ENCODE measurements around the gene MYBBP1A.

The MYBBP1A gene

DNA sequence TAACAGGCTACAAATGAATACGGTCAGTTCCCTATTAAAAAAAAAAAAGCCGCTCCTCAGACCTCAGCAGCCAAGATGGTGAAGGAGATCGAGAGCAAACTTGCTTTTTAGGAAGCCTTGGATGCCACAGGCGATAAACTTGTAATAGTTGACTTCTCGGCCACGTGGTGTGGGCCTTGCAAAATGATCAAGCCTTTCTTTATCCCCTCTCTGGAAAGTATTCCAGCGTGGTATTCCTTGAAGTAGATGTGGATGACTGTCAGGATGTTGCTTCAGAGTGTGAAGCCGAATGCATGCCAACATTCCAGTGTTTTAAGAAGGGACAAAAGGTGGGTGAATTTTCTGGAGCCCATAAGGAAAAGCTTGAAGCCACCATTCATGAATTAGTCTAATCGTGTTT, 16.9 kb upstream of the MYBBP1A start:
- DNase-seq (ENCODE audit: low read depth, low spot score), result no peak

DNA sequence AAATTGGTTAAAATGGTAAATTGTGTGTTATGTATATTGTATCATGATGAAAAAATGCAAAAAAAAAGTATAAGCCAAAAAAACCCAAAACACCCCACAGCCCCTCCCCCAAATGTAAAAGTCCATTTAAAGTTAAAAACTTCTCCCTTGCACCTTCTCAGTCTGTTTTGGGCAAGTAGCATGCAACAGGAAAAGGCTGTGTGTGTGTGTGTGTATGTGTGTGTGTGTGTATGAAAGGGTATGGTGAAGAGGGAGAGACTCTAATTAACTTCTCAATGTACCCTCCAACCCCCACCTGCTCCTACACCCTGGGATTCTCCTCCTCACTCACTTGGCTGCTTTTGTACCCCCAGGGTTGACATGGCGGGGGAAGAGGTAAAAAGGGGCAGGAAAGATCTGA, 14.4 kb upstream of the MYBBP1A start:
- DNase-seq (ENCODE audit: low read depth, low spot score), result no peak

DNA sequence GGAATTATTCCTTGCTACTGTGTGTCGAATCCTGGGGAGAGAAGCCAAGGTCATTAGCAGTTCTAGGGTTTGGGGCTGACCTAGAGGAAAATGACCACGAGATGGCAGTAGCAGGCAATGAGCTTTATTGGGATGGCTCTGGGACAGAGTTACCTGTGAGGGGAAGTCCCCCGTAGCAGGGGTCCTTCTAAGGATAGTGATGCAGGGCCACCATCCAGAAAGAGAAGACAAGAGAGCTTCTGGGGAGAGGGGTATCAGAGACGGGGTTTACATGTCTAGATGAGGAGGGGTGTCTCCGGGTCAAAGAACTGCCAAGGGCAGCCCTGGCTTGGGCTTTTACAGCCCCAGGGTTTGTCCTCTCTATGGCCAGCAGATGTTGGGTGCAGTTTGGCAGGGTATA, 11.6 kb upstream of the MYBBP1A start:
- peak; percentile 87 for DNase-seq (ENCODE audit: low read depth, low spot score)

DNA sequence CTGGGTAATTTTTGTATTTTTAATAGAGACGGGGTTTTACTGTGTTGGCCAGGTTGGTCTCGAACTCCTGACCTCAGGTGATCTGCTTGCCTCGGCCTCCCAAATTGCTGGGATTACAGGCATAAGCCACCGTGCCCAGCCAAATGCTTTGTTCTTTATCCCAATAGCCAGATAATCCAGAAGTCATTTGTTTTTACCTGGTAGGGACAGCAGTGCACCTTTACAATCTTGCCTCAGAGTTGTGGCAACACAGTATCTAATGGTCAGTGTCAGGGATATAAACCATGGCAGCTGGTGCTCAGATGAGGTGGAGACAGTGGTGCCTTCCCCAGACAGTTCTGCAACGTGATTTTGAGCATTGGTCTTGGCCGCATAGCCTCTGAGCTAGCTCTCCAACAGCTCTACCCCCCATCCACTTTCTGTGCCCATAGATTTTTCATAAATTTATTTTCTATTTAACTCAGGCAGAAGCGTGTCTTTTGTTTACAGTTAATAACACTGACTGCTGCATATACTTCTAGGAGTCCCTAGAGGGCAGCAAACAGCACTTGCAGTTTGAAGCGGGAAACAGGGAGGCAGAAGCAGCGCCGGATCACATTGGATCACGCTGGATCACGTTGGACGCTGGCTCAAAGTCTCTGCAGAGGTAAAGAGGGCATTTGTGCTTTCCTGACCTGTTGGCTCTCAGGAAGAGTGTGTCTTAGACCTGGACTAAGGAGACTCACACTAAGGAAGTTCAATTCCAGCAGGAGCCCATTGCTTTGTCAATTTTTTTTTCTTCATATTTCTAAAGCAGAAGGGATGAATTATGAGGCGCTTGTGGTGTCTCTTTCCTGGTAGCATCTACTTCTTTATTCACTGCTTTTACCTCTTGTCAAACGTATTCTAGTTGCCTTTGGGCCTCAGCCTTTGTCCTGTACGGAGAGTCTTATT, 10.3 kb upstream of the MYBBP1A start:
- DNase-seq (ENCODE audit: low read depth, low spot score), result peak; percentile 80

DNA sequence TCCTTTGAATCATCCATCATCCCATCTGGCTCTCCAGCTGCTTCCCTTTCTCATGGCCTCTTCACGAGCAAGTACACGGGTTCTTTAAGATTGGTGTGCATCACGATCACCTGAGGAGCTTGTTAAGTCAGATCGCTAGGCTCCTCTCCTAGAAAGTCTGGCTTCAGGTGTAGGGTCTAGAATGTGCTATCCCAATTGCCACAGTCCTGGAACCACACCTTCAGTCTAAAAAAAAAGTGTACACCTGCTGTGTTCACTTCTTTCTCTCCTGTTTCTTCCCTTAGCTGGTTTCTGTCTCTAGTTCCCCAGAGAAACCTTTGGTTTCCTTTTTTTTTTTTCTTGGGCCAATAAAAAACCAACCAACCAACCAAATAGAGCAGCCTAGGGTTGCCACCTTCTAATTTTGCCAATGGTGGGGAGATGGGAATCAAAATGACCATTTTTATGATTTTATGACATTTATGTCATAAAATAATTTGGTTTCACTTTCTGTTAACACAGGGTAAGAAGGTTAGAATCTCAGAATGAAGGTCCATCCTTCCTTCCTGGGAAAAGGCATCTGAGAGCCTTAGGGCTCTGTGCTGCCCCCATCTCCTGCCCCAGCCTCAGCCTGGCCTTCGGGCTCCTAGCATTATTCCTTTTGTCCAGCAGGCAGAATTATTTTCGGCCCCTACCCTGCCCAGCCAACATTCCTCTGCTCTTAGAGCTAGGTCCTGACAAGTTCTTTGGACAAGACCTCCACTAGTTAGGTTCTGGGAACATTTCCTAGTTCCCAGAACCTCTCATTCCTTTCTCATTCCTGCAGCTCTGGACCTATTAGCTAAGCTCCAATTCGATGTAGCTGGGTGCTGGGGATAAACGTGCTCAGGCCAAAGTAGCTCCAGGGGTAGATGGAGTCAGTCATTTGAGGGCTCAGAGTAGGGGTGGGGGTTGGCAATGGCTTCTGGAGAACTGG, 7.1 kb upstream of the MYBBP1A start:
- DNase-seq (ENCODE audit: low read depth, low spot score), result no peak

DNA sequence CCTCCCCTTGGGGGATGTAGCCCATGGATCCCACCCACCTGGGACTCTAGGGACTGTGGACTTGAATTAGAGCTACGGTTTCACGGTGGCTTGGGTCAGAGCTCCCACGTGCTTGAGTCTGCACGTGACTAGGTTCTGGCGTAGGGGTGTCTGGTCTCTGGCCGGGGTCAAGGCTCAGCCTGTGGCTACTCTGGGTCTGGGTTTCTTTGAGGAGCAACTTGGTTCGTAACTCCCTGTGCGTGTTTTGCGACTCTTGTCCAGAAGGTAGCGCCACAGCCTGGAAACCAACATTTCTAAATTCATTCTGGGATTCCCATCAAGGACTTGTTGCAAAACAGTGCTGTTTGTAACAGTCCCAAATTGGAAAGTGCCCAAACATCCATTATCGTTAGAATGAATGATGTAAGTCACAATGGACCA, 5.7 kb upstream of the MYBBP1A start:
- DNase-seq (ENCODE audit: low read depth, low spot score), result peak; percentile 49

DNA sequence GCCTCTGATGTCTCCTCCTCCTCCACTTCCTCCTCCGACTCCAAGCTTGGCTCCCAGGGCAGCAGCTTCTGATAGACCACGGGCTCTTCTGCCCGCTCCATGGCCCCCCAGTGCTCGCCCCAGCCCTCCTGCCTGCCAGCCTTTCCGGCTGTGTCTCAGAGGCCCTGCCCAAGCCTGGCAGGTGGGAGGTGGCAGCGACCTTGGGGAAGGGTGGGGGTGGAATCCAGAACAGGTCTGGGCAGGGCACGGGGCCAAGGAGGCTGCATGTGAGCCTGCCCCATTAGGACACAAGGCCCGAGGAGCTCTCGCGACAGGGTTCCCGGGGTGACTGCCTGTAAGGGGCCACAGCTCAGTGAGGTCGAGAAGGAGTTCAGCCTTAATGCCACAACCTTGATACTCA, 5.2 kb upstream of the MYBBP1A start, which contains the start of gene GGT6:
TSS of gene GGT6 (minus strand) at position 157 of the 400 bp plus-strand sequence. CDS start at position 101, 56 bp downstream.
- no peak for DNase-seq (ENCODE audit: low read depth, low spot score)

DNA sequence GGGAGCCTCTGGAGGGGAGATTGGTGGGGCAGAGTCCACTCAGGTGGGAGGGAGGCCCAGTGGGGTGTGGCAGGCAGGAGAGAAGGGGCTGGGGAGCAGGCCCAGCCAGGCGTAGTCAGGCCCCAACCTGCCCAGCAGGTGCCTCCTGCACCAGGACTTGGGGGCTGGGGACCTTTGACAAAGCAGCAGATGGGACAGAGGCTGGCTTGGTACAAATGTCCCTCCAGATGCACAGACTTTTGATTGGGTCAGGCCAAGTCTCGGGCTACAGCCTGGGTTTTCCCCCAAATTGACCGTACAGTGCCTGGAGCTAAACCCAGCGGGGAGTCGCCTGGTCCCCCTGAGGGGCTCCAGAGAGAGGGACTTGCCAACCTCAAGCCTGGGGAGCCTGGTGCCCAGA, 4.8 kb upstream of the MYBBP1A start:
- DNase-seq (ENCODE audit: low read depth, low spot score), result no peak

DNA sequence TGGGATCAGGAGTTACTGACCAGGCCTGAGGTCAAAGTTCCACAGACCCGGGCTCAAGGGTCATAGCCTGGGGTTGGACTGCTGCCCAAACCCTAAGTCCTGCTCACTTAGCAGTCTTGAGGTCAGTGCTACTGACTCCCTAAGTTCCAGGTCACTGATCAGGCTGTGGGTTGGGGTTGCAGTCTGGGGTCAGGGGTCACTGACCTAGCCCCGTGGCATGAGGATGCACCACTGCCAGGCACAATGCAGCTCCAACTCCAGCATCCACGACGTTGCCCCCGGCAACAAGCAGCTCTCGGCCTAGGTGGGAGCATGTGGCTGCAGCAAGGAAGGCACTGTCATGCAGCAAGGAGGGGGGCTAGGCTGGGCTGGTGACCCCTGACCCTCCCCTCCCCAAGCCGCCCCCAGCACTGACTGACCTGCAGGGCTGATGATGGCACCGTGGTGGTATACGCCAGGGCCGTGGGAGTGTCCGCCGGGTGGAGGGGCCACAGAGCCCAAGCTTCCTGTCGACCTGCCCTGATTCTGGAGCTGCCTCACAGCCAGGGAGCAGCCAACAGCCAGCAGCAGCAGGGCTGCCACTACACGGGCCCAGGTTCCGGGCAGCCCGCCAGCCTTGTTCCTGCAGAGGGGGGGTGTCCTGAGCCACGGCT, 4.1 kb upstream of the MYBBP1A start:
- no peak for DNase-seq (ENCODE audit: low read depth, low spot score)

DNA sequence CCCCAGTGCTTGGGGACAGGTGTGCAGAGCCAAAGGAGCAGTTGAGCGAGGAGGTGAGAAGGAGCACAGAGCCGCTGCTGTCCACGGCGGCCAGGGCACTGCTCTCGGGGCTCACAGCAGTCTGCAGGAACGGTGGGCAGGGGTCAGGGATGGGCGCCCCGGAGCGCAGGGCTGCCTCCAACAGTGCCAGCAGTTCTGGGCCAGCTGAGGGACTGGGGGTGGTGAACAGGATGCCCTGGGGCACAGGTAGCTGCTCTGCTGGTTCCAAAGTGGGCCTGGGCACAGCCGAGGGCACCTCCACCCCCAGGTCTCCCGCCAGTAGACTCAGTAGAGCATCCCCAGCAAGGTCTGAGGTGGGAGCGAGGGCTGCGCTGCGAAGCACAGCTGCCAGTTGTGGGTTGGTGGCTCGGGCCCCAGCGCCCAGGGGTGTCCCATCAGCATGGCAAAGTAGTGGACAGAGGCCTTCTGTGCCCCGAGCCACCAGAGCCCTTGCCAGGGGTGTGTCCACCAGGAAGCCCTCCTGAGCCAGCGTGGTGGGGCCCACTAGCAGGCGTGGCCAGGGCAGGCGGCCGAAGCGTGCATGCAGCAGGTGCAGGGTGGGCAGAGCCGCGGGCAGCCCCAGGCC, 3.3 kb upstream of the MYBBP1A start:
- DNase-seq (ENCODE audit: low read depth, low spot score), result no peak

DNA sequence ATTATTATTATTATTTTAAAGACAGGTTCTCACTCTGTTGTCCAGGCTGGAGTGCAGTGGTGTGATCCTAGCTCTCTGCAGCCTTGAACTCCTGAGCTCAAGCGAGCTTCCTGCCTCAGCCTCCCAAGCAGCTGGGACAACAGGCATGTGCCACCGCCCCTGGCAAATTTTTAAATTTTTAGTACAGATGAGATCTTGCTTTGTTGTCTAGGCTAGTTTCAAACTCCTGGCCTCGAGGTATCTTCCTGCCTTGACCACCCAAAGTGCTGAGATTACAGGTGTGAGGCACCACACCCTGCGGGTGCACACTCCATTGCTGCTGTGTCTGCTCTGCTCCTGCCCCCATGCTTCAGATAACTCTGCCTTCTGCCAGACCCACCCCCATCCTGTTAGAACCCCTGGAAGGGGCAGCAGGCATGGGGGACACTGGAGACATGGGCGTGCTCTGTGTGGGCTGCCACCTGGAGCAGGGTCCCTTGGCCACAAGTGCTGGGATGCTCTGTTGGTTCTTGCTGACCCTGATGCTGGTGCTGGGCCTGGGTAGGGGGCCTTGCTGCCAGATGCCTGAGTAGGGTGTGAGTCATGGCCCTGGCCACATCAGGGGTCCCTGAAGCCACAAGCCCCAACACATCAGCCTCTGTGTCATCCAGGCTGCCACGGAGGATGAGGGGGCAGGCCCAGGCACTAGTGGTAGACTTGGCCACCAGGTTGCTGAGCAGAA, 2.6 kb upstream of the MYBBP1A start:
- DNase-seq (ENCODE audit: low read depth, low spot score), result no peak

DNA sequence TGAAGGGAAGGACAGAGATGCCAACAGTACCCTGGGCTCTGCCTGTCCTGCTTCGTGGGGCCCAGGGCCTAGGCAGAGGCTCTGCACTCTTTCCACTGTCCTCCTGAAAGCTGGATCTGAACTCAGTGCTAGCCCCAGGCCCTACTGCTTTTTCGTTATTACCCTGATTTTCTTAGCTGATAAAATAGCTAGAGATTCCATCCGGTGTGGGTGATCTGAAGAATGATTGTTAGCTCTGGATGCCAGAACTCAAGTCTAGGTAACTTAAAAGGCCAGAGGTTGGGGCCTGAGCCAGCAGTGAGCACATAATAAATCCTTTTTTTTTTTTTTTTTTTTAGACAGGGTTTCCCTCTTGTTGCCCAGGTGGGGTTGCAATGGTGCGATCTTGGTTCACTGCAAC, 1.8 kb upstream of the MYBBP1A start:
- no peak for DNase-seq (ENCODE audit: low read depth, low spot score)

DNA sequence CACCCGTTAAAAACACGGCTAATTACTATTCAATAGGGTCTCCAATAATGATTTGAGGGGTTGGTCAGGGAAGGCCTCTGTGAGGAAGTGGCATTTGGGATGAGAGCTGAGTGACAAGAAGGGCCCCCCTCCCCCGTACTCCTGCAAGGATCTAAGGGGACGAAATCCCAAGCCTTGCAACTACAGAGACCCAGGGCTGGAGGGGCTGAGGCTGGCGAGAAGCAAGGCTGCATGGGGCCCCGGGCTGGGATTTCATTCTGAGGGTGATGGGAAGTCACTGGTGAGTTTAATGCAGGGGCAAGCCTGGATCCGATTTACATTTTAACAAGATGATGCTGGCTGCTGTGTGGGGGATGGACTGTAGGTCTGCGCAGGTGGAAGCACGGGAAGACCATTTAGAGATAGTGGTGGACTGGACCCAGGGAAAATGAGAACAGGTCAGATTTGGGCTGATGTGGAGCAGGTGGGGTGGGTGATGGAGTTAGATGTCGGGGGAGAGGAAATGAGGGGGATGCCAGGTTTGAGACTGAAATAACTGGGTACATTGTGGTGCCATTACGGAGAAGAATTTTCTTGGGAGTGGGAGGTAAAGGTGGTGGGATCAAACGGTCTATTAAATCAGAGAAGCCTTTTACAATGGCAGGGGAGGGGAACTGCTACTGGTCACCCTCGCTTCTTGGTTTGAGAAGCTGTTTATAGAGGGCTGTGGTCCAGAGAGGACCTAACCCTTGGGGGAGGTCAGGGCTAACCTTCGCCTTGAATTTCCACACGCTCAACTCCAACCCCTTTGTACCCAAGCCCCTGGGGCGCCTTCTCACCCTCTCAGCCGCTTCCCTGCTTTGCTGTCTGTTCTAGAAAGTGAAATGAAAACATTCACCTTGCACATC, 932 bp upstream of the MYBBP1A start:
- DNase-seq (ENCODE audit: low read depth, low spot score), result no peak

DNA sequence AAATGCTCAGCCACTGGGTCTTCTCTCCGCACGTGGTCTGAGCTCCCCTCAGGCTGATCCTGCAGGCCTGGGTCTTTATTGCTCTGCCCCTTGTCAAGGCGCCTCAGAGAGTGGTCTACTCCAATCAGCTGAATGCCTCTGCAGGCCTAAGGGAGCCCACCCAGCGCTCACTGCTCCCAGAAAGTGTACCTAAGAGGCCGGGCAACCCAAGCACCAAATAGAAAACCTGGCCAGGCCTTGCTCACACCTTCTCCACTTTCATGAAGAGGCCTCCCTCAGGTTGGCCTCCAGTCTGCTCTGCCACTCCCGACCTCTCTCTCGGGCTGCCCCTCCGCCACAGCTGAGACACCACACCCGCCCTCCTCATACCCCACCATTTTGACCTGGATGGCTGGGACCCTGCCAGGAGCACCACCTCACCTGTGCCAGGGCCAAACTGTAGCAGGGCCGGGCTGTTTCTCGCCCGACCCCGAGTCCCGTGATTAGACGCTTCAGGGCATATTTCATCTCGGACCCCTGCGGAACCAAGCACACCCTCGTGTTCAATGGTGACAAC, 665 bp downstream of the MYBBP1A start:
- DNase-seq (ENCODE audit: low read depth, low spot score), result peak; percentile 26

DNA sequence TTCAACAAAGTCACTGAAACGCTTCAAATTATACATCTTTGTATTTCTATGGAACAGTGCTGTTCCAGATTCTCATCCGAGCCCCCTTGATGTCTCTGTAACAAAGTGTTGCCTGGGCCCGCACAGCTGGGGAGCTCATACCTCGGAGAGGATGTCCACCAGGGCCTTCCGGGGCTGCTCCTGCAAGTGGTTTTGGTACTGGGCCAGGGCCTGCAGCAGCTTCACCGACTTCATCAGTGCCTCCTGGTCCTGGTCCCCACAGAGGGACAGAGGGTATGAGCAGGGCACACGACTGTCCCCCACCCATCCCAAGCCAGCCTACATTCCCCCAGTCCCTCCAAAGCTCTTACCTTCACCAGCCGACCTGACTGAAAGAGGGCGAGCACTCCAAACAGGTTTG, 1.5 kb downstream of the MYBBP1A start:
- no peak for DNase-seq (ENCODE audit: low read depth, low spot score)

DNA sequence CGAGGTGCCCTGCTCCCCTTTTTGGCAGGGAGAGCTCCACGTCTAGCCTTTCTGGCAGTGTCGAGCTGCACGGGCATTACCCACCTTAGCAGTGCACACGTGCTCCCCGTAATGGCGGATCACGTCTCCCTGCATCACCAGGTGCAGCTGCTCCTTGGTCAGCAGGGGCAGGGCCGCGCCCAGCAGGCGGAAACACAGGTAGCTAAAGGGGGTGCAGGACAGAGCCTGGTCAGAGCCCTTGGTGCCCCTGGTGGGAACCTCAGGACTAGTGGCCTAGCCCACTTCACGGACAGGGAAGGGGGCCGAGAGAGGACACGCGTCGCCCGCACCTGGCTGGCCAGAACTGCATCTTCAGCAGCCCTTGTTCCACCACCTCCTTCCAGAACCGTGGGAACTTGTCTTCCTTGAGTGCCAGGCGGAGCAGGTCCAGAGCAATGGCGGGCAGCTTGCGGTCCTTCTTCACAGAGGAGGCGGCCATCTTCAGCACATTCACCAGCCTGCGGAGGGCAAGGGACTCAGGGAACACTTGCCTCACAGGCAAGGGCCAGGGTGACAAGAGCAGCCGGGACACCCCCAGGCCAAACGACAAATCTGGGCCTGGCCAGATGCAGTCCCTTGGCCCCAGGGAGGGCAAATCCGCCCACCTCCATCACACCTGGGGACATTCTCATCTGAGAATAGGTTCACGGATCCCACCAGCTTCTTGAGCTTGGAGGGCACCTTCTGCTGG, 3.2 kb downstream of the MYBBP1A start:
- no peak for DNase-seq (ENCODE audit: low read depth, low spot score)

DNA sequence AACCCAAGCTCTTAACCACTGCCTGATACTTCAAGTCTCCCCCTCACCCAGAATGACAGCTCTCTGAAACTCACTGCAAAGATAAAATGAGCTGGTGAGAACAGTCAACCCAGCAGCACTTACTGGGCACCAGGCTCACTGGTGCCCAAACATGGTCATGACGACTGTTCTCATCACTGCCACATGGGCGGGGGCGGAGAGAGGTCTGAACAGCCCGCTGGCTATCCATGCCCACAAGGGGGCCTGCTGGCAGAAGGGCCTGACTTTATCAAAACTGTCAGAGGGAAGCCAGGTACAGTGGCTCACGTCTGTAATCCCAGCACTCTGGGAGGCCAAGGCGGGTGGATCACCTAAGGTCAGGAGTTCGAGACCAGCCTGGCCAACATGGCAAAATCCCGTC, 4.0 kb downstream of the MYBBP1A start:
- DNase-seq (ENCODE audit: low read depth, low spot score), result no peak

DNA sequence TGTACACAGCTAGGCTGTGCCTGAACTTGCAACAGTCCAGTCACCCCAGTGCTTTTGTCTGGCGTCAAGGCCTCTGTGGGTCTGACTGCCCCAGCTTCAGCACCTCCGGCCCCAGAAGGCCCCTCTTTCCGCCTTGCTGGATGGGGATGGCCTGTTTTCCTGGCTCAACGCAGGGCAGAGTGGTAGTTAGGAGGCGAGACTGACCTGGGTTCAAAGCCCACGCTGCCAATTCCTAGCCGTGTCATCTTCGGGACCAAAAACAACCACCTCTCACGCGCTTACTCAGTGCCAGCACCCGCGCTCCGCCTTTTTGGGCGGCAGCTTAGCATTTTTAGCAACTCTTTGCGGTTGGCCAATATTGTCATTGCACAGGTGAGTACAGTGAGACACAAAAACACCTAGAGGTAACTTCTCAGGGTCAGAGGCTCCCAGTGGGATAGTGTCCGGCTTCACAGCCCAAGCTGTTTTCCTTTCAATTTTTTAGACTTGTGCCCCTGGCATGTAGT, 4.6 kb downstream of the MYBBP1A start:
- DNase-seq (ENCODE audit: low read depth, low spot score), result no peak

Measured in ELF-1 (cell line).